HG03457 (cell line): ENCODE data around the gene ATP6V0E2.
A peak's percentile ranks its signal among the peaks of the same experiment; 100 is the strongest.

Source experiments
- ATAC-seq: cut with Tn5 transposase; IDR thresholded peaks from one replicate; pipeline ENCODE4 v1.9.1; 2021; ENCODE audit warnings: moderate number of reproducible peaks; ENCODE audit not compliant: unreplicated experiment

The ATP6V0E2 gene

DNA sequence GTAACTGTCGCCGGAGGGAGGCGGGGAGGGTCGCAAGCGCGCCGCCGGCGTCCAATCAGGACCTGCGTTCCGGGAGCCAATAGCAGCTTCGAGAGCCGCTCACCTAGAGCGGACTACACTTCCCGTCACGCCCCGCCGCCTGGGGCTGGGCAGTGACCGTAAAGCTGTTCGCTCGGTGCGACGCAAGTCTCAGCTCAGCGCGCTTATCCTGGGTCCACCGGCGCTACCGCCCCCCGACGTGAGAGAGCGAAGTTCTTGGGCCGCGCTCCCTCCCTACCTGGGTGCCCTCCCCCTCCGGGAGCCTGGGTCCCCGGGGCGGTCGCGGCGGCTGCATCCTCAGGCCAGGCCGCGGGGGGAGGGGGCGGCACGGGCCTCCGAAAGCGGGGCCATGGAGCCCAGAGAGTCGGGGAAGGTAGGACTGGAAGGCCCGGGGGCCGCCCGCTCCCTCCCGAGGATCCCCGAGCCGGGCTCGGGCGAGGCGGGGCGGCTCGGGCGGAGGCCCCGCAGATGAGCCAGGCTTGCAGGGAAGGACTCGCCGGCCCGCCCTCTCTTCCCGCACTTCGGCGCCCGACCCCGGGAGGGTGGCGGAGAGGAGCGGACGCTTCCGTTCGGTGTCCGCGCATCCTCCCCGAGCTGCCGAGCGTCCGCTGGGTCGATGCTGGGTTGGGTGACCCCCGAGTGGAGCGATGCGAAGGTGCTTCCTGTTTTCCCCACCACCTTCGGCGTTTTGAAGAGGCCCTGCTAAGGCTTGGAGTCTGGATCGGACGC lies 35.4 kb upstream of the ATP6V0E2 start, which contains the start of gene ZNF862:
ZNF862 (plus strand) TSS at position 152 of the 768 bp plus-strand sequence; CDS start at position 389, 237 bp downstream.
- peak; percentile 98 for ATAC-seq

DNA sequence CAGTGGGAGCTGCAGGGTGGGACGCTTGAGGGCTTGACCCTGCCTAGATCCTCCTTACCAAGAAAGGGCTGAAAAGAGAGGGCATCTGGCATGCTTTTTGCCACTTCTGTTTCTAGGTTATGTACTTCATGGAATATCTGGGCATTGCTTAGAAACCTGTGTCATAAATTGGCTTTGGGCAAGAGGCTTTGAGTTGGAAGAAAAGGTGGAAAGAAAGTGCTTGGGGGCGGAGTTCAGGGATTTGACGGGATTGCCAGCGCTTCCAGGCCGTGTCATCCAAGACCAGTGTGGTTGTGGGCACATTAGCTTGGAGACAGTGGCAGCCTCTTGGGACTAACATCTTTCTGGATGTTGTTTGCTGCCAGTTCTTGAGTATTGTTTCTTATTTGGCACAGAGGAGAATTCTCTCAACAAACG lies 34.8 kb upstream of the ATP6V0E2 start:
- ATAC-seq, result no peak

DNA sequence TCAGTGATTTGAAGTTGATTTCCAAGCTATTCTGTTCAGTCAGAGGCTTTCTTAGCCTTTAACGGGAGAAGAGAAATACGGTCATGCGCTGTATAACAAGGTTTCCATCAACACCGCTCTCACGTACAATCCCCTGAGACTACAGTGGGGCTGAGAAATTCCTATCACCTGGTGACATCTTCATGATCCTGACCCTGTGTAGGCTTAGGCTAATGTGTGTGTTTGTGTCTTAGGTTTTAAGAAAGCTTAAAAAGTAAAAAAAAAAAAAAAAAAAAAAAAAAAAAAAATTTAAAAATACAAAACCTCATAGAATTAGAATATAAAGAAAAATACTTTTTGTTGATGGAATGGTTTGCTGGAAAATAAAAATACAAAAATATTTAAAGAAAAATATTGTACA lies 33.8 kb upstream of the ATP6V0E2 start:
- ATAC-seq, result no peak

DNA sequence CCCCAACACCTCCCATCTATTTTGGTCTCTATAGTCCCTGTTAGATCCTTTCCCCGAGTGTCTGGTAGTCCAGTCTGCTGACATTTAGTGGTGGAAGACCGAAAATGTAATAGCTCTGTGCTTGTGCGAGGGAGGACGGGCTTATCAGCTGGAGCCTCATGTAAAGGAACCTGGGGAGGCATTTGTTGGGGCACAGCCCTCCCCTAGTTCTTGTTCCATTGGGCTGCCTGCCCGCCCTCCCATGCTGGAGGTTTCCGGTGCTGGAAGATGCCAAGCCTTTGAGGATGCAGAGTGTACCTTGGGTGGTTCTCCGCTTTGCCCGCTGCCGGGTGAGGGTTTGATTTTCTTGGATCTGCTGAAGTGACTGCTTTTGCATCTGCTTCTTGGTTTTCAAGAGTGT lies 30.2 kb upstream of the ATP6V0E2 start:
- no peak for ATAC-seq

DNA sequence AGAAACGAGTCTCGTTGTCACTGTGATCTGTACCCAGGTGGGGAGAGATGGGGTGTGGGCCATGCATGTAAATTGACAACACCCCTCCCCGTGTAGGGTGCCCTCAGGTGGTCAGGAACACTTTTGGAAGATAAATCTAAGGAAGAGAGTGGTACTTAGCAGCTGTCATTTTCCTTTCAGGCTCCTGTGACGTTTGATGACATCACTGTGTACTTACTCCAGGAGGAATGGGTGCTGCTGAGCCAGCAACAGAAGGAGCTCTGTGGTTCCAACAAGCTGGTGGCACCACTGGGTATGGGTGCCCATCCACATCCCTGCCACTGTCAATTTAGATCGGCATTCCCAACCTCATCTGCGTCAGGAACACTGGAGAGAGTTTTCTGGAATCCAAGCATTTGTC lies 29.3 kb upstream of the ATP6V0E2 start:
- no peak for ATAC-seq

DNA sequence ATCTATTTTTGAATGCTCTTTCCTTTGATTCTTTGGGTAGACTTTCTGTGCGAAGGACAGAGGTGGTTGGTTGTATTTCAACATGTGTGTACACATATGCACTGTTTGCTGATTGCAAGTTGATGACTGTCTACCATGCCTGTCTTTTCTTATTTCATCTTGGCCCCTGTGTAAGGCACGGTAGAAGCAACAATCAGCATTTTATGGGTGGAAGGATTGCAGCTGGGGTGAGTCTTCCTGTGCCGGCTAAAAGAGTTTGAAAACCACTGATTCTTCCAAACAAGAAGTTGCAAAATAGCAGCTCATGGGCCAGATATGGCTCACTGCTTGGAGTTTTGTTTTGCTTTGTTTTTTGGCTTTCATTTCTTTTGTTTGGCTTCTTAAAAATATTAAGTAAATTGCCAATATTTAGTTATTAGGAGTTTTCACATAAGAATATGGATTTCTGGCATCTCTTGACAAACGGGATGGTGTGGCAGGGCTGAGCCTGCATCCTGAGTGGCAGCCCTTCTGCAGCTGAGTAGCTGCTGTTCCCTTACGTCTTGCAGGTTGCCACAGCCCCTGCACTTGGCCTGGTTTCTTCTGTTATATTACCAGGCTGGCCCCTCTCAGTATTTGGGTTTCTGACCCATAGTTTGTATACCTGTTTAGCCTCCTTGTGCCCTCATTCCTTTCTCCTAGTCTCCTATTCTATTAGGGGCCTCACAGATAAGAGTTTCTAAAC lies 28.4 kb upstream of the ATP6V0E2 start:
- ATAC-seq, result no peak

DNA sequence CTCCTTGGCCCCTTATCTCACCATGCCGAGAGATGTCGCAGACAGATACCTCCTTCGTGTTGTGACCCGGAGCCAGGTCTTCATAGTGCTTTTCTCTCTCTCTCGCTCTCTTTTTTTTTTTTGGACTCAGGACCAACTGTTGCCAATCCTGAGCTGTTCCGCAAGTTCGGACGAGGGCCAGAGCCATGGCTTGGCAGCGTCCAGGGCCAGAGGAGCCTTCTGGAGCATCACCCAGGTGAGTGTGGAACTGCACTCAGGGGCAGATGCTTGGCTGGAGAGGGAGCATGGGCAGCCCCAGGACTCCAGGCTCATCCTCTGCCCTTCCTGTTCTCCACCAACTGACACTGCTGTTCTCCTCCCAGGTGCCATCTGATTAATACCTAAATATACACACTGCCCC lies 27.7 kb upstream of the ATP6V0E2 start:
- ATAC-seq, result no peak

DNA sequence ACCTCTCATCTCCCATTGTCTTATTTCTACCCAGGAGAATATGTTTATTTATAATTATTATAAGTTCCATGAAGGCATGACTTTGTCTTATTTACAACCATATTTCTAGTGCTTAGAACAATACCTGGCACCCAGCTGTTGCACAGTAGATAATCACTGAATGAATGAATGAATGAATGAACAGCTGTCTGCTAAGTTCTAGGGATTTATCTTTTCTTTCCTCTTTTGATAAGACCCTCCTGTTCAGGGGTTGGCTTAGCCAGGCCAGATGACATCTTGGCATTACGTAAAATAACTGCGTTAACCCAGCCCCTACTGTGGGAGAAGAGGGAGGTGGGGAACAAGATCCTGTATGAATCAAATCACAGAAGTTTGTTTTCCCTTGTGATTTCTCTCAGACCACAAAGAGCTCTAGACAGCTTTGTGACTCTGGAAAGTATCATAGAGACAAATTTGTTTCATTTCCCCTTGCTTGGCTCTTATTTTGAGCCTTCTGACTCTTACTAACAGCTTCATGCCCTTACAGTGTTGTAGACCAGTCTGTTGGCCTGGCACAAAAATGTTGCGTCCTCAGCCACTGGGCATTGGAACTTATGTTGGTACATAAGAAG lies 27.2 kb upstream of the ATP6V0E2 start:
- peak; percentile 66 for ATAC-seq

DNA sequence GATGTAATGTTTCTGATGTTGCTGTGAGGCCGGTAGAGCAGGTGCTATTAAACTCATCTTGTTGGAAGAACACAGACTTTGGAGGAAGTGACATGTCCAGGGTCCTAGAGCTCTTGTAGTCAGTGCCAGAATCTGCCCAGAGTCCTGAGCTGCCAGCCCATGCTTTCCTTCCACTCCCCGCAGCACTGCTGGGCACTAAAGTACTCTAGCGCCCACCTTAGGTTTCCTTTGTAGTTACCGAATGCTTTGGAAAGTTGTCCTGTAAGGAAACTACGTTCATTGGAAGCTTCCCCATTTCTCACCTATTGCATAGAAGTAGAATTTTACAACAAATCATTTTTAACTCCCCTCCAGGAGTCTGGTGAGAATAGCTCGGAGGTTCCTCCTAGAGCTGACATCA lies 24.6 kb upstream of the ATP6V0E2 start:
- no peak for ATAC-seq

DNA sequence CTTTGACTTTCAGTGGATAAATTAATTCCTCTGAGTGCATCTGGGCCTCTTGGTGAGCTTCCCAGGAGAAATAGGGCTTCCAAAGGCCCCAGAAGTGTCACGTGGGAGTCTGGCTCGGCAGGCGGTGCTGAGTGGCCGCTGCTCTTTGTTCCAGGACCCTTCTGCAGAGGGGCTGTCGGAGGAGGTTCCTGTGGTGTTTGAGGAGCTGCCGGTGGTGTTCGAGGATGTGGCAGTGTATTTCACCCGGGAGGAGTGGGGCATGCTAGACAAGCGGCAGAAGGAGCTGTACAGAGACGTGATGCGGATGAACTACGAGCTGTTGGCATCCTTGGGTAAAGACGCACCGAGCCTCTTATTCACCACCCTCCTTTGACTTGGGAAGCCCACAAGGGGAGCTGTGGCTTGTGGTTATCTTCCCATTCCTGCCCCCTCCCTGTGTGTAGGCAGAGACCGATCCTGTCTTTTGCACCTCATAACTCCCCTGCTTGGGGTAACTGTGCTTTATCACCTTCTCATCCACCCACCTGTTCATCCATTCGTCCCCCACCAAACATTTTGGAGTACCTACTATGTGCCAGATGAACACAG lies 23.7 kb upstream of the ATP6V0E2 start:
- ATAC-seq, result no peak

DNA sequence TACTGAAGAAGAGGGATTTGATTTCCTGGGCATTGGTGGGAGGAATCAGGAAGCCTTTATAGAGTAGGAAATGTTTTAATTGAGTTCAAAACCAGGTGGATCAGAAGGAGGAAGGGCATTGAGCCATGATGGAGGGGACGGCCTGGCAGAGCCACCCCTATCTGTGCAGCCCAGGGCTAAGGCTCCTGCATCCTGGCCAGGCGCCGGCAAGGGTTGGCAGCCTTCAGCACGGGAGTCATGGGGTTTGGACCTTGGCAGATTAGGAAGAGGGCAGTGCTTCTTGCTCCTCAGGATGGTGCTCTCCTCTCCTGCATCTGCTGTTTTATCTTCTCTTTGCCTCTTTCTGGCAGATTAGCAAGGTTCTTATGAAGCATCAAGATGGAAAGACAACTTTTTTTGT lies 23.1 kb upstream of the ATP6V0E2 start:
- no peak for ATAC-seq

DNA sequence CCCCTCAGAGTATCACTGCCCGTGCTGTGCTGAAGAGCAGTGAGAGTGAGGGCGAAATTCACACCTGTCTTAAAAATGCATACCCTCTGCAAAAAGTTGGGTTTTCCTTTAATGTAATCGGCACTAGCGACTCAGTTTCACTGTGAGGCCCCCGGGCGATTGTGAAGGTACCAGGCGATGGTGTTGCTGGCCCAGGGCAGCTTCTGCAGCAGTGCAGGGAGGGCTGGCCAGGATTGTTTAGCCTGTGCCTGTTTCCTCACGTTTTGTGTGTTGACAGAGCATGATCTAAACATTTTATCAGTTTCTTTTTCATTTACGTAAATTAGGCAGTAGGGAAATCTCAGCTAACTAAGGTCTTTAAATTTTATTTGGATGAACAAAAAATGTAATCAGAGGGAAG lies 22.3 kb upstream of the ATP6V0E2 start:
- no peak for ATAC-seq

DNA sequence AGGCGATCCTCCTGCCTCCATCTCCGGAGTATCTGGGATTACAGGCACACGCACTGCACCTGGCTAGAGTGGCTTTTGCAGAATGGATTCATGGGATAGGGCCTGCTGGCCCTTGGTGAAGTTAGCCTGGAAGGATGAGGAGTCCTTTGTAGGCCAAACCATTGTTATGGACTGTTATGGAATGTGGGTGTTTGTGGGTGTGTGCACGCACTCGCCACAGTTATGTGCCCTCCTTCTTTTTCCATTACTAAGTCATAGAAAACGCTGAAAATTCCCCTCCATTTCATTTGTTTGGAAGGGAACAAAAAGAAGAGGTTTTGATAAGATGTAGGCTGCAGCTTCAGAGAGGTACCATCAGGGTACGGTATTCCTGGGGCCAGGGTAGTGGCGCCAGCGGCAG lies 20.6 kb upstream of the ATP6V0E2 start:
- ATAC-seq, result no peak

DNA sequence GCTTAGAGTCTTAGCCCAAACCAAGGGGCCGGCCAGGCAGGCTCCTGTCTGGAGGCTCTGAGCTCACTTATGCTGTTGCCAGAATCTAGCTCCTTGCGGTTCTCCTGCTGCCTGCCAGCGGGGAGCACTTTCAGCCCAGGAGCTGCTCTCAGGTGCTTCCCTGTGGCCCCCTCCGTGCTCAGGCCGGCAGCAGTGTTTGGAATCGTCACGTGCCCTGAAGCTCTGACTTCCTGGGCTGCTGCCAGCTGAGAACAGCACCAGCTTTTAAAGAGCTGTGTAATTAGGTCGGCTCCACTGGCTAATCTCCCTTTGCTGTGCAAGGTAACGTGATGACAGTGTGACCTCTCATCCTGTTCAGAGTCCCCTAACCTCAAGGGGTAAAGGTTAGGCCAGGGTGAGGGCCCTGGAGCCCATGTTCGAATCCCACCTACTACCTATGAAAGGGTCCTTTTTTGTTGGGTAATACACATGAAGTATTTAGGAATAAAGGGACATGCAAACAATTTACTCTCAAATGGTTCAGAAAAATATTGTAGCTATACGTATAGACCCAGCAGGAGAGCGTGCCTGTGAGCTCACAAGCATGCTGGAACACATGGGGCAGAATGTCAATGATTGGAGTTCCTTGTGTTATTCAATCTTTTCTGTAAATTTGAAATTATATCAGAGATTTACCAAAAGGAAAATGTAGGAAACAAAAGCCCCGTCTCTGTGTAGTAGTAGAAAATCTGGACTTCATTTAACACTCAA lies 19.0 kb upstream of the ATP6V0E2 start:
- ATAC-seq, result no peak

DNA sequence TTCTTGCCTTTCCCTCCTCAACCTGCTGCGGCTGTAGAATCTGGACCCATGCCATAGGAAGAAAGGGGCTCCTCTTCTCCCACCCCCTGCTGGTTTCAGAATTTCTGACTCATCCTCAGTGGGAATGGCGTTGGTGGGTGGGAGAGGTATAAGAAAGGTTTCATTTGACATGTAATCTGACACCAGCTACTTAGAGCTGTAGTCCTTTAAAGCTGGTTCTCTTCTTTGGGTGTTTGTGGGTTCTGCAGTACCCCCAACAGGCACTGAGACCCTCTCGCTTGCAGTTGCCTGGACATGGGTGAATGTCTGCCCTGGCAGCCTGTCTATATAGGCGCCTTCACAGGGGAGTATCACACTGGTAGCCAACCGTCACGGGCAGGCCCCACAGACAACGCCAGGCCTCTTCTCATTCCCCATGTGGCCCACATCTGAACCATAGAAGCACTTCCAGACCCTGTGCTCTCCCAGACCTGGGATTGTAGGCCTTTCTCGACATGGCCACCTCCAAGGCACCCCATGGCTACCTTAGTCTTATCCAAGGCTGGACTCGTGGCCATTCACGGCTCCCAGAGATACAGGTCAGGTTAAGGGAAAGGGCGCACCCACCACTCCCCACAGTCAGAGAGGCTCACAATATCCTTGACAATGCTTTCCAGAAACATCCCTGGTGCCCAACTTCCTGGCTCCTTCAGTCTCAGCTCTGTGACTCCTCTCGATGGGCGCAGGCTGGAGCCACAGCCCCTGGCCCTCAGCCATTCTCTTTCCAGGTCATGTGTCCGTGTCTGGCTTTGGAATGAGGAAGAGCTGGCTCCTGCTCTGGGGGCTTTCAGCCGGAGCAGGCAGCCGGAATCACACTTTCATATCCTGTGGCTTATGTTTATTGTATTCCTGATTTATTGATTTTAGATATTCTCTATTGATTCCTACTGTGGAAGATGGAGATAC lies 18.1 kb upstream of the ATP6V0E2 start:
- no peak for ATAC-seq

DNA sequence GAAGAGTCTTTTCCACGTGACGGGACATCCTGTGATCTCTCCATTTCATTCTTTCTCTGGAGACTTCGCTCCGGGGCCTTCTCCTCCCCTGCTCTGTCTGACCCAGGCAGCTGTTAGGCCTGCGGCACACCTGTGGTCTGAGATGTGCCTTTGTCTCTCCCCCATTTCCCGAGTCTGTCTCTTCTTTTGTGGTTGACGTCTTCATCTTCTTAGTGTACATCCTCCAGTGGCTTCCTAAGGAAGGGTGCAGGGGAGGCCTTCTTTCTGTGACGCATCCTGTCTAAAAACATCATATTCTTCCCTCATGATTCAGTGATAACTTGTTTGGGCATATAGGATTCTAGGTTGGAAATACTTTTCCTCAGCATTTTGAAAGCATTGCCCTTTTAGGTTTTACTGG lies 17.2 kb upstream of the ATP6V0E2 start:
- no peak for ATAC-seq

DNA sequence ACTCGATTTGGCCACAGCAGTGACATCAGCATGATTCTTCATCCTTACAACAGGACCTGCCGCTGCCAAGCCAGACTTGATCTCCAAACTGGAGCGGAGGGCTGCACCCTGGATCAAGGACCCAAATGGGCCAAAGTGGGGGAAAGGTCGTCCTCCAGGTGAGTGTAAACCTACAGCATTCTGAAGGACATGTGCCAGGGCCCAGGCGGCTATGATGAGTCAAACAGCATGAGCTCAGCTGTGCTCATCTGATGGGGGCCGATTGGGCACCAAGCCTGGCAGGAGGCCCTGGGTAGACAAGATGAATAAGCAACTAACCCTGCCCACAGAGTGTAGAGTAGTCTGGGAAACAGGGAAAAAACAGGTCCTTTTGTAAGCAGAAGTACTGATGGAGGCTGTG lies 14.4 kb upstream of the ATP6V0E2 start:
- no peak for ATAC-seq

DNA sequence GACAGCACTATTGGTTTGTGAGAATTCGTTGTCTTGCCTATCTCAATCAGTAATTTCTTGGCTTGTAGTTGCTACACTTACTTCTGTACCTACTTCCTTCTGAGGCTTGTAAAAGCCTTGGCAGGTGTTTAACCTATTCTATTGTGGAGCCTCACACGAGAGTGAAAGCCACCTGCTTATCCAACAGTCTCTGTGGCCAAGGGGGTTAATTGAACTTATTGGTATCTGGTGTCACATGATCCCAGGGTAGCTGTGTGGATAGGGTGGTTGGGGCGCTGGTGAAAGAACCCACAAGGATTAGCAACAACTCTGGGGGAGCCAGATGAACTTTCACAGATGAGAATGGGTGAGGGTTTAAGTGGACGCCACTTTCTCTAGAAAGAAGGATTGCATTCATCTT lies 13.9 kb upstream of the ATP6V0E2 start:
- no peak for ATAC-seq

DNA sequence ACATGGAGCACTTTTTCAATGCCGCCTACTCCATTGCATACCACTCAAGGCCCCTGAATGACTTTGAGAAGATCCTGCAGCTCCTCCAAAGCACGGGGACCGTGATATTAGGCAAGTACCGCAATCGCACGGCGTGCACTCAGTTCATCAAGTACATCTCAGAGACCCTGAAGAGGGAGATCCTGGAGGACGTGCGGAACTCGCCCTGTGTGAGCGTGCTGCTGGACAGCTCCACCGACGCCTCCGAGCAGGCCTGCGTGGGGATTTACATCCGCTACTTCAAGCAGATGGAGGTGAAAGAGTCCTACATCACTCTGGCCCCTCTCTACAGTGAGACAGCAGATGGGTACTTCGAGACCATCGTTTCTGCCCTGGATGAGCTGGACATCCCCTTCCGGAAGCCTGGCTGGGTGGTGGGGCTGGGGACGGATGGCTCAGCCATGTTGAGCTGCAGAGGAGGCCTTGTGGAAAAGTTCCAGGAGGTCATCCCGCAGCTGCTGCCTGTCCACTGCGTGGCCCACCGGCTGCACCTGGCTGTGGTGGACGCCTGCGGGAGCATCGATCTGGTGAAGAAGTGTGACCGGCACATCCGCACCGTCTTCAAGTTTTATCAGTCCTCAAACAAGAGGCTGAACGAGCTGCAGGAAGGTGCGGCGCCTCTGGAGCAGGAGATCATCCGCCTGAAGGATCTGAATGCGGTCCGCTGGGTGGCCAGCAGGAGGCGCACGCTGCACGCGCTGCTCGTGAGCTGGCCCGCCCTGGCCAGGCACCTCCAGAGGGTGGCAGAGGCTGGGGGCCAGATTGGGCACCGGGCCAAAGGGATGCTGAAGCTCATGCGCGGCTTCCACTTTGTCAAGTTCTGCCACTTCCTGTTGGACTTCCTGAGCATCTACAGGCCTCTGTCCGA lies 12.7 kb upstream of the ATP6V0E2 start:
- no peak for ATAC-seq
